WI38 (cell line): ENCODE data around the gene IRF2BP1.

Source experiments
- H3K4me3 ChIP-seq: 2 replicates; pipeline ENCODE4 v1.5.1; 2011; ENCODE audit warnings: low read depth, mild to moderate bottlenecking, control low read depth, low read length
- TF ChIP-seq, protein P1 (sequence below): IDR thresholded peaks from 2 replicates; pipeline ENCODE4 v1.5.1; 2012; ENCODE audit warnings: low read depth, mild to moderate bottlenecking, control low read depth, low read length

Gene IRF2BP1

DNA sequence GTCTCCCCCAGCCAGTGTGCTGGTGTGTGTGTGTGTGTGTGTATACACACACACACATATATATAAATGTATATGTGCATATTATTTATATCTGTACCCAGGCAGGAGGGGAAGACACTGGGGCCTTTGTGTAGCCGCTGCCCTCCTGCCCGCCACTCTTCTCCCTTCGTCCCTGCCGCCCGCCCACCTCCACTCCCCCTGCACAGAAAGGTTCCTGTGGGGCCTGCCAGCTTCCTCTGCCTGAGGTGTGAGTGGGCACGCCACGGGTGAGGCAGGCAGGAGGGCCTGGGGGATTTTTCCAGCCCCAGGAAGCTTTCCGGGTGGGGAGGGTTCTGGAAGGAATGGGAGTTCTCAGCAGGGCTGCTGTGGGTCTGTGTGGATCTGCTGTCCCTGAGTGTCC, 6.9 kb downstream of the IRF2BP1 start:
- TF ChIP-seq, protein P1, sequence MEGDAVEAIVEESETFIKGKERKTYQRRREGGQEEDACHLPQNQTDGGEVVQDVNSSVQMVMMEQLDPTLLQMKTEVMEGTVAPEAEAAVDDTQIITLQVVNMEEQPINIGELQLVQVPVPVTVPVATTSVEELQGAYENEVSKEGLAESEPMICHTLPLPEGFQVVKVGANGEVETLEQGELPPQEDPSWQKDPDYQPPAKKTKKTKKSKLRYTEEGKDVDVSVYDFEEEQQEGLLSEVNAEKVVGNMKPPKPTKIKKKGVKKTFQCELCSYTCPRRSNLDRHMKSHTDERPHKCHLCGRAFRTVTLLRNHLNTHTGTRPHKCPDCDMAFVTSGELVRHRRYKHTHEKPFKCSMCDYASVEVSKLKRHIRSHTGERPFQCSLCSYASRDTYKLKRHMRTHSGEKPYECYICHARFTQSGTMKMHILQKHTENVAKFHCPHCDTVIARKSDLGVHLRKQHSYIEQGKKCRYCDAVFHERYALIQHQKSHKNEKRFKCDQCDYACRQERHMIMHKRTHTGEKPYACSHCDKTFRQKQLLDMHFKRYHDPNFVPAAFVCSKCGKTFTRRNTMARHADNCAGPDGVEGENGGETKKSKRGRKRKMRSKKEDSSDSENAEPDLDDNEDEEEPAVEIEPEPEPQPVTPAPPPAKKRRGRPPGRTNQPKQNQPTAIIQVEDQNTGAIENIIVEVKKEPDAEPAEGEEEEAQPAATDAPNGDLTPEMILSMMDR: no peak
- no peak overlapping the region for H3K4me3 ChIP-seq

DNA sequence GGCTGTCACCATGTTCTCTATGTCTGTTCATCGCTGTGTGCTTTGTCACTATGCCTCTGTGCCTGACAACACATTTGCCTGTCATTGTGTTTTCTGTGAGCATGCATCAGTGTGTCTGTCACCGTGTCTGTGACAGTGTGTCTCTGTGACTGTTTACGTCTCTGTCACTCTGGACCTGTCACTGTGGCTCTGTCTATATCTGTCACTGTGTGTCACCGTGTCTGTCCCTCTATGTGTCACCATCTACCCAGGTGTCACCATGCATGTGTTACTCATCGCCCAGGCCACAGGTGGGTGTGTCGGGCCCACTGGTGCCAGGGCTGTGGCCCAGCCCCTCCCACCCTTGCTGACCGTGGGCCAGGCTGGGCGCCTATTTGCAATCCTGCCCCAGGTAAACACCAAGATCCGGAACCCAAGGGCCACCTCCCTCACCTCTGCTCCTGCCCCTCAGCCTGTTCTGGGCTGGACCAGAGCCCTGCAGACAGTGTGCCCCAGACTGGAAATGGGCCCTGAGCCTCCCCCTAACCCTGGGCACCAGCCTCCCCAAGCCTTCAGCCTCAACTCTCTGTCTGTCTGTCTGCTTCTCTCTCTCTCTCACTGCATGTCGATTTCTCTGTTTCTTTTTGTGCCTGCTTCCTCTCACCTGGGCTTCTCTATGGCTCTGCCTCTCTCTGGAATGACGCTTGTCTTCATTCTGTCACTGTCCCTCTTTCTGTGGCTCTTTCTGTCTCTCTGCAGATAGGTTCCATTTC, 7.7 kb downstream of the IRF2BP1 start:
- TF ChIP-seq, protein P1: no peak
- H3K4me3 ChIP-seq: no peak overlapping the region

DNA sequence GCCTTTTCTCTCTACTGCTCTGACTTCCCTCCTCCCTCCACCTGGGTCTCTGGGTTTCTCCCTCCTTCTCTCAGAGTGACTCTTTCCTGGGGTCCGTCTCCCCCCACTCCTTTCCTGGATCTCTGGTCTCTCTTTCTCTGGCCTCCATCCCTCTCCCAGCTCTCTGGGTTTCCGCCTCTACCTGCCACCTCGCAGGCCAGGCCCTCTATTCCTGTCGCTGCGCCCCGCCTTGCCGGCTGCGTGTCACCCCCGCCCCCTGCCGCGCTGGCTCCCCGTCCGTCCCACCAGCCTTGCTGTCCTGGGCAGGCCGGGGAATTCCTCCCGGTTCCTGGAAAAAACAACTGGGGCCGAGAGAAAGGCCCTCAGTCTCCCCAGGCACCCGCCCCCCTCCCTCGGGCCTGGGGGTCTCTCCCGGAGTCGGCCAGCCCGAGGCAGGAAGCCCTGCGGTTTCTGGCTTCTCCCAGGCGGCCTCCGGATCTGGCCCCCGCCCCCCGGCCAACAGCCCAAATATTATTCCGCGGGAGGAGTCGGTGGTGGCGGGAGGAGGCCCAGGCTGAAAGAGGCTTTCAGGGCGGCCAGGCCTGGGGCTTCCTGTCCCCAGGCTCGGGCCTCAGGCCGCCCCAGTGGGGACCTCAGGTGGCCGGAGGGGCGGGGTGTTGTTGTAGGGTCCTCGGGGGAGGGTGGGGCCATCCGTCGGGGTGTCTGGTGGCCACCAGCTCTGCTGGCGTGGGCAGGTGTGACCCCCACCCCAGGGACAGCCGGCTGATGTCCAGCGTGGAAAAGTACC, 9.3 kb downstream of the IRF2BP1 start:
- TF ChIP-seq, protein P1: no peak

DNA sequence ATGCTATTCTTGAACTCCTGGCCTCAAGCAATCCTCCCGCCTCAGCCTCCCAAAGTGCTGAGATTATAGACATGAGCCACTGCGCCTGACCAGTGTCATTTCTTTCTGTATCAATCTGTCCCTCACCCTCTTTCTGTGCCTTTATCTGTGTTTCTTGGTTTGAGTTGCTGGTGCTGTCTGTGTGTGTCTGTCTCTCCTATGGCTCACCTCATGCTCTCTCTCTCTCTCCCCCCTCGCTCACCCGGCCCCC, 9.9 kb downstream of the IRF2BP1 start:
- no peak overlapping the region for H3K4me3 ChIP-seq
- TF ChIP-seq, protein P1: no peak

More for the DNA sequence above, 9.3 kb downstream of the IRF2BP1 start:
- H3K4me3 ChIP-seq: no peak overlapping the region

DNA sequence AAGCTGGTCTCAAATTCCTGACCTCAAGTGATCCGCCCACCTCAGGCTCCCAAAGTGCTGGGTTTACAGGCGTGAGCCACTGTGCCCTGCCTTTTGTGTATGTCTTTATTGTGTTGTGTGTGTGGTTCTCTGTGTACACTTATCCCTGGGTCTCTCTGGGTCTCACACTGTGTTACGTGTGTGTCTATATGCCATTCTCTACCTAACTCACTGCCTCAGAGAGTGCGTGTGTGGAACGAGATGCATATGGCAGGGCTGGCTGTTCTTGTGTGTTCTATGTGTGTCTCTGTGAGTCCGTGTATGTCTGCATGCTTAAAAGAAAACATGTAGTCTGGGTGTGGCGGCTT, 11.3 kb downstream of the IRF2BP1 start:
- H3K4me3 ChIP-seq: no peak overlapping the region
- TF ChIP-seq, protein P1: no peak

DNA sequence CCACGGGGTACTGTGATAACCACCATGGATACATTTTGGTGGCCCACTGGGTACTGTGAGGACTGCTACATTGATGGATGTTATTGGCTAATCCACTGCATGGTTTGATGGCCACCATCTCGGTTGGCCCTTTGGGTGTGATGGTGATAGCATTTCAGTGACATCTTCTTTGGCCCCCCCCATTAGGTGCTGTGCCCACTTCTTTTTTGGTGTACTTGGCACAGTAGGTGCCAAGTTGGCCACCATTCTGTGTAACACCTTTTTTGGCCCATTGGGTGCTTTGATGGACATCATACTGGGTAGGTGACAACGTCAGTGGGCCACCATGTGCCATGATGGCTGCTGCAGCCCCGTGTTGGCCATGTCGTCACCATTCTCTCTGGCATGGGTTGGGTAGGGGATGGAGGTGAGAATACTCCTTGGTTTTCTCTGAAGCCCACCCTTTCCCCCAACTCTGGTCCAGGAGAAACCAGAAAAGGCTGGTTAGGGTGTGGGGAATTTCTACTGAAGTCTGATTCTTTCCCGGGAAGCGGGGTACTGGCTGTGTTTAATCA, 12.6 kb downstream of the IRF2BP1 start:
- TF ChIP-seq, protein P1: no peak
- no peak overlapping the region for H3K4me3 ChIP-seq
